ENCODE results near the gene ZNF655.

DNA sequence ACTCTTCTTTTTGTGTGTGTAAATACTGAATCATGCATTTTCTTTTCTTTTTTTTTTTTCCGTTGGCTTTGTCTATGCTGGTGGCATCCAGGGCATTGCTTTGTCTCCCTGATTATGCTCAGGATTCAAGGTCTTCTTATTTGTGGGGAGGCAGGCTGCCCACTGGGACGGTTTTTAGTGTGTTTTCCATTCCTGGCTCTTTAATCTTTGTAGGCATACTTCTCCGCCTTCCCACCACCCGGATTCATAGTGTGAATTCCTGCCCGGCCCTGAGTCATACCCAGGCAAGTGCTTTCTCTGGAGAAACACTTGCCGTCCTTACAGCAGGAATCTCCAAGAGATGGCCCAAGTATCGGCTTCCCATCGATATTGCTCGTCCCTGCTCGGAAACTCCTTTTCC, 5.2 kb downstream of the ZNF655 start:
- TF ChIP-seq, protein P1, sequence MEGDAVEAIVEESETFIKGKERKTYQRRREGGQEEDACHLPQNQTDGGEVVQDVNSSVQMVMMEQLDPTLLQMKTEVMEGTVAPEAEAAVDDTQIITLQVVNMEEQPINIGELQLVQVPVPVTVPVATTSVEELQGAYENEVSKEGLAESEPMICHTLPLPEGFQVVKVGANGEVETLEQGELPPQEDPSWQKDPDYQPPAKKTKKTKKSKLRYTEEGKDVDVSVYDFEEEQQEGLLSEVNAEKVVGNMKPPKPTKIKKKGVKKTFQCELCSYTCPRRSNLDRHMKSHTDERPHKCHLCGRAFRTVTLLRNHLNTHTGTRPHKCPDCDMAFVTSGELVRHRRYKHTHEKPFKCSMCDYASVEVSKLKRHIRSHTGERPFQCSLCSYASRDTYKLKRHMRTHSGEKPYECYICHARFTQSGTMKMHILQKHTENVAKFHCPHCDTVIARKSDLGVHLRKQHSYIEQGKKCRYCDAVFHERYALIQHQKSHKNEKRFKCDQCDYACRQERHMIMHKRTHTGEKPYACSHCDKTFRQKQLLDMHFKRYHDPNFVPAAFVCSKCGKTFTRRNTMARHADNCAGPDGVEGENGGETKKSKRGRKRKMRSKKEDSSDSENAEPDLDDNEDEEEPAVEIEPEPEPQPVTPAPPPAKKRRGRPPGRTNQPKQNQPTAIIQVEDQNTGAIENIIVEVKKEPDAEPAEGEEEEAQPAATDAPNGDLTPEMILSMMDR (conservative IDR thresholded peaks at IDR 0.05; ENCODE audit: low read depth, low read length), result no peak
- TF ChIP-seq, protein P2, sequence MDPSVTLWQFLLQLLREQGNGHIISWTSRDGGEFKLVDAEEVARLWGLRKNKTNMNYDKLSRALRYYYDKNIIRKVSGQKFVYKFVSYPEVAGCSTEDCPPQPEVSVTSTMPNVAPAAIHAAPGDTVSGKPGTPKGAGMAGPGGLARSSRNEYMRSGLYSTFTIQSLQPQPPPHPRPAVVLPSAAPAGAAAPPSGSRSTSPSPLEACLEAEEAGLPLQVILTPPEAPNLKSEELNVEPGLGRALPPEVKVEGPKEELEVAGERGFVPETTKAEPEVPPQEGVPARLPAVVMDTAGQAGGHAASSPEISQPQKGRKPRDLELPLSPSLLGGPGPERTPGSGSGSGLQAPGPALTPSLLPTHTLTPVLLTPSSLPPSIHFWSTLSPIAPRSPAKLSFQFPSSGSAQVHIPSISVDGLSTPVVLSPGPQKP (IDR thresholded peaks at IDR 0.05; ENCODE audit: borderline replicate concordance, low read depth, low read length), result no peak
- TF ChIP-seq POLR2A (IDR thresholded peaks at IDR 0.05; ENCODE audit: low read depth, low read length) (no peak), RAD21 (IDR thresholded peaks at IDR 0.05; ENCODE audit: low read length) (no peak)

Data from IMR-90 (cell line).